T-helper 1 cell treated with Interleukin-12 subunit alpha and Interleukin-12 subunit beta and Interleukin-4 antibody, amounts not matched to agents 30 μg/mL and 1 μg/mL, for 36 hours (primary cell): ENCODE measurements around the gene MAGEB3.

Experiments
- H3K27ac Mint-ChIP-seq: one replicate; pipeline ENCODE4 v1.8.0; 2021; ENCODE audit warnings: mild to moderate bottlenecking, mixed read lengths
- H3K27me3 Mint-ChIP-seq: one replicate; pipeline ENCODE4 v1.8.0; 2021; ENCODE audit warnings: low read depth, mixed read lengths
- H3K36me3 Mint-ChIP-seq: one replicate; pipeline ENCODE4 v1.8.0; 2021; ENCODE audit warnings: low read depth, mixed read lengths
- H3K4me1 Mint-ChIP-seq: one replicate; pipeline ENCODE4 v1.8.0; 2021; ENCODE audit warnings: low read depth, mixed read lengths
- H3K4me3 Mint-ChIP-seq: one replicate; pipeline ENCODE4 v1.8.0; 2021; ENCODE audit warnings: mild to moderate bottlenecking, moderate library complexity, mixed read lengths
- H3K9me3 Mint-ChIP-seq: one replicate; pipeline ENCODE4 v1.8.0; 2021; ENCODE audit warnings: mixed read lengths

MAGEB3 gene

DNA sequence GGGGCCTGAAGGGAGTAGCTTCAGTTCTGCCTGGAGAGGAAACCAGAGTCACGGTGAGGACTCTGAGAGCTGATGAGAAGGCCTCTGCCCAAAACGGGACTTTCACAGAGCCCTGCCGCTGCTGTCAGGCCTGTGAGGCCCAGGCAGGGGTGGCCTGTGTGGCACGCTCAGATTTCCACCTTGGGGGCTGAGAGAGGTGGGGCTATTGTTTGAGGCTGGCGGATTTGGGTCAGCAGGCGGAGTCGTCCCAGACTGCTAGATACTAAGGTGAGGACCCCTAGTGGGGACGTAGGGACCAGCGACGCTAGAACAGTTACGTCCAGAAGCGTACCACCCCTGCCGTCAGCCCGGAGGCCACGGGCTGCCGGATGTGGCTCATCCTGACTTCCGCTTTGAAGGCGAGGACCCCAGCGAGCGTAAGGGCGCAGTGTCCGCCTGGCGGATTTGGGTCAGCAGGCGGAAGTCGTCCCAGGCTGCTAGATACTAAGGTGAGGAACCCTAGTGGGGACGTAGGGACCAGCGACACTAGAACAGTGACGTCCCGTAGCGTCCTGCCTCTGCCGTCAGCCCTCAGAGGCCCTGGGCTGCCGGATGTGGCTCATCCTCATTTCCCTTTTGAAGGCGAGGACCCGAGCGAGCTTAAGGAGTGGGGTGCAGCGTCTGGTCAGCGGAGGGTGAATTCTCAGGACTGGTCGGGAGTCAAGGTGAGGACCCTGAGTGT lies 16.5 kb downstream of the MAGEB3 start, which contains the start of gene MAGEB1:
Gene MAGEB1, plus strand, starts transcription at position 378 of the 721 bp plus-strand sequence. CDS start 3,348 bp downstream, outside the sequence.
- Mint-ChIP-seq H3K27me3 (no peaks in the 10 kb centered on the region), H3K4me1 (no peaks in the 10 kb centered on the region), H3K9me3 (no peaks in the 10 kb centered on the region), H3K27ac (no peak within 1 kb of the TSS), H3K36me3 (no peaks in the 10 kb centered on the region), H3K4me3 (no peak within 1 kb of the TSS)

DNA sequence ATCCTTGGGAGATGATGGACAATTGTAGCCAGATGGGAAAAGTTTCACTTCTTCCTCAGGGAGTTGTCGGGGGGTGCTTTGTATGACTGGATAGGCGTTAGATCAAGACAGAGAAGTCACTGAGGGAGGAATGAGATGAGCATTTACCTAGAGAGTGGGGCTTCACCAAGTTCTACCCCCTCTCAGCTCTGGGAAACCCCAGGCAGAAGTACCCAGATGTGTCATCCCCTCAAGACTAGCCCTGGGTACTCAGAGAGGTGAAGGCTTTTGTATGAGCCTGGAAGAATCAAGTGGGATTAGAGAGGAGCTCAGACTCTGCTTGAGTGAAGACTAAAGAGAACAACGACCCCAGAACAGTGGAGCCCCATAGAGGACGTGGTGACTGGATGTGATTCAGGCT lies 18.4 kb downstream of the MAGEB3 start:
- Mint-ChIP-seq H3K9me3 (no peaks in the 10 kb centered on the region), H3K4me3 (no peak overlapping the region), H3K27ac (no peak overlapping the region), H3K36me3 (no peaks in the 10 kb centered on the region), H3K4me1 (no peaks in the 10 kb centered on the region), H3K27me3 (no peaks in the 10 kb centered on the region)

DNA sequence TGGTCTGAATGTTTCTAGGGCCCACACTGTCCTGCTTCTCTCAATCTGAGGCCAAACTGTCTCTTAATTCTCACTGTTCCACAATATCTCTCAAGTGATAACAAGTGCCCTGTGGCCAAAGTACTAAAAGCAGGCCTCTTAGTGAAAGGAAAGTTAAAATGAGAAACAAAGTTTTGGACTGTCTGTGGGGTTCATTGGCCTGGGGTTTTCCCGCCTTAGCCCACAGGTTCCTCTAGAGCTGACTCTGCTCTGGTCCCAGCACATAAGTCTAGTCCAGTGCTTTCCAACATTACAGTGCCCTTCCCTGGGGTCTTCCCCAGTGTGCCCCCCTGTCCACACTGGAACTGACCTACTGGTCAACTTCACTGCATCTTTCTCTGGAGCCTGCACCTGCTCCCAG lies 22.8 kb downstream of the MAGEB3 start:
- no peaks in the 10 kb centered on the region for H3K4me1 Mint-ChIP-seq
- no peaks in the 10 kb centered on the region for H3K36me3 Mint-ChIP-seq
- no peaks in the 10 kb centered on the region for H3K27me3 Mint-ChIP-seq
- H3K4me3 Mint-ChIP-seq: no peak overlapping the region
- H3K9me3 Mint-ChIP-seq: no peaks in the 10 kb centered on the region
- no peak overlapping the region for H3K27ac Mint-ChIP-seq

DNA sequence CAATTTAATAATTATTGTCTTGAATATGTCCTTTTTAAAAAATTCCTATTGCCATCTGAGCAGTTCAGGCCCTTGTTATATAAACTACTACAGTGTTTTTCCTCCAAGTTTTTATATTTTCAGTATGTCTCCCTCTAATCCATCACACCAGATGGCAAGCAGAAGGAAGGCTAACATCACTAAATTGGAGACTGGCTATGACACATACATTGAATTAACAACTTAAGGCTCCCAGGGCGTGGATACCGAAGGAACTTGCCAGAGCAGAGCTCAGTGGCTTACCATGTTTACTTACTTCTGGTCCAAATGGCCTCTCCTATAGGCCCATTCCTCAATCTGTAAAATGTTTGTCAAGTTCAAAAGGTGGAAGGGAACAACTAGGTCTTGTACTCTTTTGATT lies 29.5 kb downstream of the MAGEB3 start:
- H3K9me3 Mint-ChIP-seq: no peaks in the 10 kb centered on the region
- H3K27me3 Mint-ChIP-seq: no peaks in the 10 kb centered on the region
- no peak overlapping the region for H3K27ac Mint-ChIP-seq
- H3K4me1 Mint-ChIP-seq: no peaks in the 10 kb centered on the region
- H3K4me3 Mint-ChIP-seq: no peak overlapping the region
- H3K36me3 Mint-ChIP-seq: no peaks in the 10 kb centered on the region

DNA sequence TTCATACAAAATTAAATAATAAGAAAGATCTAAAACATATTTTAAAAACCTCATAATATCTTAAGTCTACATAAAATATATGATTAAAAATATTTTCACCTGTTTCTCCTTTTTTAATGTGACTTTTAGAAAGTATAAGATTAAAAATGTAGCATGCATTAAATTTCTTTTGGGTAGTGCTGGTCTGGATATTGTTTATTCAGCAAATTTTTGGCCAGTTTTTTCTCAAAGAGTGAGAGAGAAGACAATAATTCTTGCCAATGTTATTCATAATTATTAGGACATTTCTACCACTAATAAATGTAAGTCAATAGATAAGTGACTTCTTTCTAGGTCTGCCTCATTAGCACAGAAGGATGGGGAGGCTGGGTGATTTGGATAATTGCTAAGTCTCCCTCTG lies 30.6 kb downstream of the MAGEB3 start:
- no peaks in the 10 kb centered on the region for H3K4me1 Mint-ChIP-seq
- H3K9me3 Mint-ChIP-seq: no peaks in the 10 kb centered on the region
- H3K4me3 Mint-ChIP-seq: no peak overlapping the region
- H3K27me3 Mint-ChIP-seq: no peaks in the 10 kb centered on the region
- H3K36me3 Mint-ChIP-seq: no peaks in the 10 kb centered on the region
- no peak overlapping the region for H3K27ac Mint-ChIP-seq

DNA sequence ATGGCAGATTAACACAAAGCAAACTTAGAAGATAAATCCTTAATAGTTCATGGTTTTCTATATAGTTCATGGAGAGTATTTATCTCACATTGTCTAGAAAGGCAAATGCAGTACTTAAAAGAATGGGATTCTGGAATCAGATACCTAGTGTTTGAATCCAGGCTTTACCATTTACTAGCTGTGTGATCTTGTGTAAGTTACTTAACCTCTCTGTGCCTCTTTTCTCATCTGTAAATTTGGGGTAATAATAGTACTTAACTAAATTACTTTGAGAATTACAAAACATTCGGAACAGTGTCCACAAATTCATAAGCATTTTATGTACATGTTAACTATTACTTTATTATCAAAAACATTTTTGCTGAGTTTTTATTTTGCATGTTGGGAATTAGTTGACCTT lies 32.3 kb downstream of the MAGEB3 start:
- no peaks in the 10 kb centered on the region for H3K36me3 Mint-ChIP-seq
- no peaks in the 10 kb centered on the region for H3K27me3 Mint-ChIP-seq
- no peak overlapping the region for H3K4me3 Mint-ChIP-seq
- H3K27ac Mint-ChIP-seq: no peak overlapping the region
- H3K4me1 Mint-ChIP-seq: no peaks in the 10 kb centered on the region
- no peaks in the 10 kb centered on the region for H3K9me3 Mint-ChIP-seq

DNA sequence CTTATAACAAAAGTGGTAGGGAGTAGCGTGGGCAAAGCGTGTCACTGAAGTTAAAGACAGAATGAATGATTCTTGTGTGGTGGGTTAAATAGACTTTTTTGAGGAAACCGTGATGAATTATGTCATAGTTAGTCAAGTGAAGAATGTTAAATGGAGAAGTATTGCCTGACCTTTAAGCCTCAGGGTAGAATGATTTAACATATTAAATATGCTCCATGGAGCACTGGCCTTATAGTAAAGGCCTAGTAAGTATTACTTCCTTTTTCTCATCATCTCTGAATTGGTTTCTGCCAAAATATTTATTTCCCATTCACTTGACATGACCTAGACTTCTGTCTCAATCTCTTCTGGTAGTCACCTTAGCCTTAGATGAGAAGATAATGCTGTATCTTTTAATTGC lies 40.2 kb downstream of the MAGEB3 start:
- no peaks in the 10 kb centered on the region for H3K9me3 Mint-ChIP-seq
- no peaks in the 10 kb centered on the region for H3K27me3 Mint-ChIP-seq
- no peaks in the 10 kb centered on the region for H3K4me1 Mint-ChIP-seq
- no peak overlapping the region for H3K4me3 Mint-ChIP-seq
- H3K27ac Mint-ChIP-seq: no peak overlapping the region
- H3K36me3 Mint-ChIP-seq: no peaks in the 10 kb centered on the region

DNA sequence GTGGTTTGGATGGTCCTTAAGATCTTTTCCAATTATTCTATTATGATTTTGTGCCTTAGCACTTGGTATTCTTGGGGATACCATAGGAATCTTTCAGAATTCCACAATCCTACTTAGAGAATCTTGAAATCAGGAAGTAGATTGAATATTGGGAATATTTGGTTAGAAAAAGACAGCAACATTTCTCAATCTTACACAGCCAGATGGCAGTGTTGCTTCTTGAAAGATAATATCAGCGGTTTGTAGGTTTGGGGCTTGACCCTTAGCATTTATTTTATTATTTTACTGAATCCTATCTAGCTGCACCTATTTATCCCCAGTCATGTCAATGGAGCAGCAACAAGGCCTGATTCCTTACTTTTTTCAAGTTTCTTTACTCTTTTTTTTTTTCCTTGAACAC lies 45.0 kb downstream of the MAGEB3 start:
- no peaks in the 10 kb centered on the region for H3K27me3 Mint-ChIP-seq
- H3K4me3 Mint-ChIP-seq: no peak overlapping the region
- H3K36me3 Mint-ChIP-seq: no peaks in the 10 kb centered on the region
- H3K9me3 Mint-ChIP-seq: no peaks in the 10 kb centered on the region
- no peak overlapping the region for H3K27ac Mint-ChIP-seq
- H3K4me1 Mint-ChIP-seq: no peaks in the 10 kb centered on the region

DNA sequence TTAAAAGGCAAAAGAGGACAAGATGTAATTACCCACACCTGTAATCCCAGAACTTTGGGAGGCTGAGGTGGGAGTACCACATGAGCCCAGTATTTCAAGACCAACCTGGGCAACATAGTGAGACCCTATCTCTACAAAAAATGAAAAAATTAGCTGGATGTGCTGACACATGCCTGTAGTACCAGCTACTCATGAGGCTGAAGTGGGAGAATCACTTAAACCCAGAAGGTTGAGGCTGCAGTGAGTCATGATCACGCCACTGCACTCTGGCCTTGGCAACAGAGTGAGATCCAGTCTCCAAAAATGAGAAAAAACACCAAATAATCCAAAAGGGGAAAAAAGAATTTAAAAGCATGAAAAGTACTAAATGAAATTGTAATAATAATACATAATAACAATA lies 47.9 kb downstream of the MAGEB3 start:
- Mint-ChIP-seq H3K4me1 (no peaks in the 10 kb centered on the region), H3K4me3 (no peak overlapping the region), H3K27me3 (no peaks in the 10 kb centered on the region), H3K9me3 (no peaks in the 10 kb centered on the region), H3K36me3 (no peaks in the 10 kb centered on the region), H3K27ac (no peak overlapping the region)

DNA sequence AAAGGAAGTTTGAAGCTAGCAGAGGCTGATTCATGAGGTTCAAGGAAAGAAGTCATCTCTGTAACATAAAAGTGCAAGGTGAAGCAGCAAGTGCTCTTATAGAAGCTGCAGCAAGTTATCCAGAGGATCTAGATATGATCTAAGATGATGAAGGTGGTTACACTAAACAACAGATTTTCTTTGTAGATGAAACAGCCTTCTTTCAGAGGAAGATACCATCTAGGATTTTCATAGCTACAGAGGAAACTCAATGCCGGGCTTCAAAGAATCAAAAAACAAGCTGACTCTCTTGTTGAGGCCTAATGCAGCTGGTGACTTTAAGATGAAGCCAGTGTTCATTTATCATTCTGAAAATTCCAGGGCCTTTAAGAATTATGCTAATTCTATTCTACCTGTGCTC lies 50.0 kb downstream of the MAGEB3 start:
- Mint-ChIP-seq H3K27me3 (no peaks in the 10 kb centered on the region), H3K9me3 (no peaks in the 10 kb centered on the region), H3K4me3 (no peak overlapping the region), H3K27ac (no peak overlapping the region), H3K4me1 (no peaks in the 10 kb centered on the region), H3K36me3 (no peaks in the 10 kb centered on the region)

DNA sequence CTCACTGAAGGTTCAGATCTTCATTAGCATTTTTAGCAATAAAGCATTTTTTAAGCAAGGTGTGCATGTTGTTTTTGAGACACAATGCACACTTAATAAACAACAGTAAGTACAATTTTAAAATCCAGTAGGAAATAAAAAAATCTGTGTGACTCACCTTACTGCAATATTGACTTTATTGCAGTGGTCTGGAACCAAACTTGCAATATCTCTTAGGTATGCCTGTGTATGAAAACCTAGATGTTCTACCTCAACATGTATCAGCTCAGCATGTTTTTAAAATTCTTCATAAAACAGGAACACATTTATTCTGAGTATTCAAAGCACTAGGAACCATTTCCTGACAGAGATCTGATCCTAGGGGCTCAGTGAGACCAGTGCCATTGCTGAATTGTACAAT lies 52.1 kb downstream of the MAGEB3 start:
- H3K27me3 Mint-ChIP-seq: no peaks in the 10 kb centered on the region
- H3K4me3 Mint-ChIP-seq: no peak overlapping the region
- H3K36me3 Mint-ChIP-seq: no peaks in the 10 kb centered on the region

DNA sequence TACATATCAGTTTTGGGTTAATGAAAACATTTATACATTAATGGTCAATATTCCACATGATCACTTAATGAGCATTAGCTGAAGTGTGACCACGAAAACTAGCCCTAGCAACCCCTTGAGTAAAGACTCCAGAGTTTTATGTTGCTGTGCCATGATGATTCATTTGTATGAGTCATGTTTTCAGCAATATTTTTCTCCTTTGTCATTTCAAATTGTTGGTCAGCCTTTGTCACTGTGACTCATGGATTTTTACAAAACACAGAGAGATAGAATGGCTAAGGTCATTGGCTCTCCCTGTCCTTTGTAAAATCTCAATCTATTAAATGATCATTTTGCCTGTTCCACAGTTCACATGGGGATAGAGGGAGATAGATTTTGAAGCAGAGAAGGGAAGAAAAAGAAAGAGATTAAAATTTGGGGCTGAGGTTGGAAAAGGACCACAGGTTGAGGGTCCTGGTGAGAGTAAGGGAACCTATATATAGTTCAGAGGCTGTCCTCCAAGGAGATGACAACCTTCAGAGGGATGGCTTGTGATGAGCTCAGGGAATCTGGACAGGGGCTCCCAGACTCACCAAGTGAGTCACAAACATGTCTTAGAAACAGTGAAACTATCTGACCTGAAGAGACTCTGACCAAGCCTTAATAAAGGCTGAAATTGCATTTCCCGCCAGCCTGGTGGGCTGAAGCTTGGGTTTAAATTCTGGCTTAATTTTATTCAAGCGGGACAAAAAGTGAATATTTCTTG lies 53.2 kb downstream of the MAGEB3 start:
- Mint-ChIP-seq H3K36me3 (no peaks in the 10 kb centered on the region), H3K9me3 (no peaks in the 10 kb centered on the region), H3K4me3 (no peak overlapping the region), H3K27me3 (no peaks in the 10 kb centered on the region), H3K27ac (no peak overlapping the region), H3K4me1 (no peaks in the 10 kb centered on the region)

More for the DNA sequence above, 52.1 kb downstream of the MAGEB3 start:
- H3K27ac Mint-ChIP-seq: no peak overlapping the region
- no peaks in the 10 kb centered on the region for H3K9me3 Mint-ChIP-seq
- no peaks in the 10 kb centered on the region for H3K4me1 Mint-ChIP-seq
